SU-DHL-6 (cell line): ENCODE results near the gene LYZL6.

Experiments used
- H2AFZ ChIP-seq: fragments of 200-600 bp; sonication (generic); 2 replicates; pipeline ENCODE4 v1.6.1; 2014; ENCODE audit warnings: low read depth, mild to moderate bottlenecking, moderate library complexity, mixed read lengths, antibody characterized with exemption, low read length; ENCODE audit not compliant: severe bottlenecking
- H3F3A ChIP-seq: fragments of 200-600 bp; shearing (Covaris generic); 2 replicates; pipeline ENCODE4 v1.6.0; 2016; ENCODE audit warnings: antibody characterized with exemption, mild to moderate bottlenecking; ENCODE audit not compliant: insufficient read depth
- H3K27ac ChIP-seq: fragments of 200-600 bp; sonication (generic); 2 replicates; pipeline ENCODE4 v1.5.1; 2016; ENCODE audit warnings: low read depth, mild to moderate bottlenecking, low read length, moderate library complexity, mixed read lengths
- H3K27me3 ChIP-seq: fragments of 200-600 bp; sonication (generic), shearing (Covaris generic); 2 replicates; pipeline ENCODE4 v1.6.0; 2014; ENCODE audit warnings: mild to moderate bottlenecking, low read length
- H3K36me3 ChIP-seq: fragments of 200-600 bp; sonication (generic); 2 replicates; pipeline ENCODE4 v1.6.1; 2014; ENCODE audit warnings: mild to moderate bottlenecking, low read length, mixed read lengths
- H3K4me2 ChIP-seq: fragments of 300-600, 200-600 bp; shearing (Covaris generic), sonication (generic); 2 replicates; pipeline ENCODE4 v1.6.0; 2014; ENCODE audit warnings: low read length, low read depth, mild to moderate bottlenecking; ENCODE audit not compliant: poor library complexity, severe bottlenecking
- H3K4me3 ChIP-seq: fragments of 200-600 bp; sonication (generic); 2 replicates; pipeline ENCODE4 v1.5.1; 2014; ENCODE audit warnings: antibody characterized with exemption, low read length, mild to moderate bottlenecking, mixed read lengths; ENCODE audit not compliant: insufficient read depth, poor library complexity, severe bottlenecking
- H3K79me2 ChIP-seq: fragments of 200-600 bp; sonication (generic); 2 replicates; pipeline ENCODE4 v1.6.1; 2014; ENCODE audit warnings: mild to moderate bottlenecking, low read length, moderate library complexity; ENCODE audit not compliant: insufficient read depth
- H3K9ac ChIP-seq: fragments of 200-600 bp; sonication (generic); 2 replicates; pipeline ENCODE4 v1.7.0; 2014; ENCODE audit warnings: mild to moderate bottlenecking, low read length
- H3K9me2 ChIP-seq: fragments of 200-600 bp; sonication (generic); replicated peaks from 2 replicates; pipeline ENCODE4 v1.6.1; 2014; ENCODE audit warnings: low read length; ENCODE audit not compliant: insufficient read depth
- H3K9me3 ChIP-seq: fragments of 200-600 bp; sonication (generic); 2 replicates; pipeline ENCODE4 v1.6.1; 2014; ENCODE audit warnings: low read length, mixed read lengths; ENCODE audit not compliant: insufficient read depth
- H4K20me1 ChIP-seq: fragments of 200-600 bp; sonication (generic); 2 replicates; pipeline ENCODE4 v1.6.1; 2014; ENCODE audit warnings: low read depth, mild to moderate bottlenecking, antibody characterized with exemption, low read length, moderate library complexity, mixed read lengths
- CTCF ChIP-seq: fragments of 200-600 bp; sonication (generic); IDR thresholded peaks from one replicate; pipeline ENCODE4 v1.5.1; 2017; ENCODE audit warnings: antibody characterized with exemption, mild to moderate bottlenecking, low read length, moderate library complexity; ENCODE audit not compliant: insufficient read depth, poor library complexity, severe bottlenecking
- EZH2phosphoT487 ChIP-seq: fragments of 200-600 bp; sonication (generic), shearing (Covaris generic); conservative IDR thresholded peaks from 2 replicates; pipeline ENCODE4 v1.6.1; 2018; ENCODE audit warnings: mild to moderate bottlenecking, antibody characterized with exemption, low read length, moderate library complexity, mixed read lengths

The LYZL6 gene

DNA sequence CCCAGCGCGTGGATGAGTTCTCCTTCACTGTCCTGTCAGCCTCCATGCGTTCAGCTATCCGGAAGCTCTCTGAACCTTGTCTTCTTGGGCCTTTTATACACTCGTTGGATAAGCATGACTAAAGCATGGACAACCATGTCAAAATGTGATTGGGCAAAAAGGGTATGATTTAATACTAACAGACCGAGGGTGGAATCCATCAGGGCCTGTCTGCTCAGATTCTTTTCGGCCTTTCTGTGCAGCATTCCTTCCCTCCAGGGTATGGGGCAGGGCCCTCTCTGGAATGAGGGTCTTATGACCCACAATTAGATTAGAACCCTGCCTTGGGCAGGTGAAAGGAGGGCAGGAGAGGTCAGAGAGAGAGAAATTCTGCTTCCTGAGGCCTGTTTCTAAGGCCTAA is 49.3 kb downstream of the LYZL6 start:
- Histone ChIP-seq H3F3A (no peaks in the 10 kb centered on the region), H3K9me2 (no peaks in the 10 kb centered on the region), H3K9me3 (no peaks in the 10 kb centered on the region), H4K20me1 (no peaks in the 10 kb centered on the region), H3K27ac (no peak overlapping the region), H3K27me3 (no peaks in the 10 kb centered on the region), H3K36me3 (no peaks in the 10 kb centered on the region), H3K9ac (no peak overlapping the region), H3K4me2 (no peak overlapping the region), H2AFZ (no peak overlapping the region), H3K4me3 (no peak overlapping the region), H3K79me2 (no peaks in the 10 kb centered on the region)
- no peak for TF ChIP-seq EZH2phosphoT487

- Histone ChIP-seq H3K4me2 (no peak overlapping the region), H2AFZ (no peak overlapping the region), H3K36me3 (no peaks in the 10 kb centered on the region), H3K27ac (no peak overlapping the region), H3K79me2 (no peaks in the 10 kb centered on the region), H3K4me3 (no peak overlapping the region), H3K9ac (no peak overlapping the region), H4K20me1 (no peaks in the 10 kb centered on the region), H3F3A (no peaks in the 10 kb centered on the region), H3K9me2 (no peaks in the 10 kb centered on the region), H3K9me3 (no peaks in the 10 kb centered on the region), H3K27me3 (no peaks in the 10 kb centered on the region)
- TF ChIP-seq EZH2phosphoT487 (no peak), CTCF (no peak)
Measured at GRCh38 chr17:35893751-35894150, 49.8 kb downstream of the LYZL6 start.

GRCh38 chr17:35892091-35893035 is 51.1 kb downstream of the LYZL6 start:
- TF ChIP-seq CTCF (no peak), EZH2phosphoT487 (no peak)
- no peak overlapping the region for H2AFZ ChIP-seq
- no peaks in the 10 kb centered on the region for H3K27me3 ChIP-seq
- H3K4me3 ChIP-seq: no peak overlapping the region
- H3K9me3 ChIP-seq: no peaks in the 10 kb centered on the region
- H4K20me1 ChIP-seq: no peaks in the 10 kb centered on the region
- no peaks in the 10 kb centered on the region for H3K79me2 ChIP-seq
- H3K9ac ChIP-seq: no peak overlapping the region
- no peaks in the 10 kb centered on the region for H3K36me3 ChIP-seq
- H3K27ac ChIP-seq: no peak overlapping the region
- no peaks in the 10 kb centered on the region for H3K9me2 ChIP-seq
- no peaks in the 10 kb centered on the region for H3F3A ChIP-seq
- no peak overlapping the region for H3K4me2 ChIP-seq

GRCh38 chr17:35891269-35891668 is 52.2 kb downstream of the LYZL6 start:
- Histone ChIP-seq H2AFZ (no peak overlapping the region), H3K27me3 (no peaks in the 10 kb centered on the region), H3K4me2 (no peak overlapping the region), H3K79me2 (no peaks in the 10 kb centered on the region), H3K9me2 (no peaks in the 10 kb centered on the region), H3F3A (no peaks in the 10 kb centered on the region), H3K27ac (no peak overlapping the region), H3K9ac (no peak overlapping the region), H3K36me3 (no peaks in the 10 kb centered on the region), H4K20me1 (no peaks in the 10 kb centered on the region), H3K4me3 (no peak overlapping the region), H3K9me3 (no peaks in the 10 kb centered on the region)
- TF ChIP-seq CTCF (no peak), EZH2phosphoT487 (no peak)
